ENCODE results near the gene NRG2.

DNA sequence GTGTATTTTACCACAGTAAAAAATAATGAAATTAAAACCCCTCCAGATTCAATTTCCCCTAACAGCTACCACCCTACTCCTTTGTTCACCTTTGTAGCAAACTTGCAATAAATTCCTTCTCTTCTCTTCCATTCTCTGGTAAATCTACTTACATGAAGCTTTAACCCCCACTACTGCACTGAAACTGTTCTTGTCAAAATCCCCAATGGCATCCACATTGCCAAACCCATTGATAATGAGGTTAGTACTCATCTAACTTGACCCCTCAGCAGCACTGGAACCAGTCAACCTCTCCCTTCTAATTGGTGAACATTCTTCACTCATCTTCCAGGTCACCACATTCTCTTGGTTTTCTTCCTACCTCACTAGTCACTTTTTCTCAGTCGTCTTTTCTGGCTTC, 29.6 kb downstream of the NRG2 start:
- TF ChIP-seq, protein P1, sequence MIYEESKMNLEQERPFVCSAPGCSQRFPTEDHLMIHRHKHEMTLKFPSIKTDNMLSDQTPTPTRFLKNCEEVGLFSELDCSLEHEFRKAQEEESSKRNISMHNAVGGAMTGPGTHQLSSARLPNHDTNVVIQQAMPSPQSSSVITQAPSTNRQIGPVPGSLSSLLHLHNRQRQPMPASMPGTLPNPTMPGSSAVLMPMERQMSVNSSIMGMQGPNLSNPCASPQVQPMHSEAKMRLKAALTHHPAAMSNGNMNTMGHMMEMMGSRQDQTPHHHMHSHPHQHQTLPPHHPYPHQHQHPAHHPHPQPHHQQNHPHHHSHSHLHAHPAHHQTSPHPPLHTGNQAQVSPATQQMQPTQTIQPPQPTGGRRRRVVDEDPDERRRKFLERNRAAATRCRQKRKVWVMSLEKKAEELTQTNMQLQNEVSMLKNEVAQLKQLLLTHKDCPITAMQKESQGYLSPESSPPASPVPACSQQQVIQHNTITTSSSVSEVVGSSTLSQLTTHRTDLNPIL (CRISPR knock-in tag; IDR thresholded peaks at IDR 0.05; ENCODE audit: low read depth) = no peak
- TF ChIP-seq, protein P2, sequence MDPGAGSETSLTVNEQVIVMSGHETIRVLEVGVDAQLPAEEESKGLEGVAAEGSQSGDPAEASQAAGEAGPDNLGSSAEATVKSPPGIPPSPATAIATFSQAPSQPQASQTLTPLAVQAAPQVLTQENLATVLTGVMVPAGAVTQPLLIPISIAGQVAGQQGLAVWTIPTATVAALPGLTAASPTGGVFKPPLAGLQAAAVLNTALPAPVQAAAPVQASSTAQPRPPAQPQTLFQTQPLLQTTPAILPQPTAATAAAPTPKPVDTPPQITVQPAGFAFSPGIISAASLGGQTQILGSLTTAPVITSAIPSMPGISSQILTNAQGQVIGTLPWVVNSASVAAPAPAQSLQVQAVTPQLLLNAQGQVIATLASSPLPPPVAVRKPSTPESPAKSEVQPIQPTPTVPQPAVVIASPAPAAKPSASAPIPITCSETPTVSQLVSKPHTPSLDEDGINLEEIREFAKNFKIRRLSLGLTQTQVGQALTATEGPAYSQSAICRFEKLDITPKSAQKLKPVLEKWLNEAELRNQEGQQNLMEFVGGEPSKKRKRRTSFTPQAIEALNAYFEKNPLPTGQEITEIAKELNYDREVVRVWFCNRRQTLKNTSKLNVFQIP (CRISPR knock-in tag; IDR thresholded peaks at IDR 0.05; ENCODE audit: borderline replicate concordance, low read depth) = no peak
- TF ChIP-seq, protein P3, sequence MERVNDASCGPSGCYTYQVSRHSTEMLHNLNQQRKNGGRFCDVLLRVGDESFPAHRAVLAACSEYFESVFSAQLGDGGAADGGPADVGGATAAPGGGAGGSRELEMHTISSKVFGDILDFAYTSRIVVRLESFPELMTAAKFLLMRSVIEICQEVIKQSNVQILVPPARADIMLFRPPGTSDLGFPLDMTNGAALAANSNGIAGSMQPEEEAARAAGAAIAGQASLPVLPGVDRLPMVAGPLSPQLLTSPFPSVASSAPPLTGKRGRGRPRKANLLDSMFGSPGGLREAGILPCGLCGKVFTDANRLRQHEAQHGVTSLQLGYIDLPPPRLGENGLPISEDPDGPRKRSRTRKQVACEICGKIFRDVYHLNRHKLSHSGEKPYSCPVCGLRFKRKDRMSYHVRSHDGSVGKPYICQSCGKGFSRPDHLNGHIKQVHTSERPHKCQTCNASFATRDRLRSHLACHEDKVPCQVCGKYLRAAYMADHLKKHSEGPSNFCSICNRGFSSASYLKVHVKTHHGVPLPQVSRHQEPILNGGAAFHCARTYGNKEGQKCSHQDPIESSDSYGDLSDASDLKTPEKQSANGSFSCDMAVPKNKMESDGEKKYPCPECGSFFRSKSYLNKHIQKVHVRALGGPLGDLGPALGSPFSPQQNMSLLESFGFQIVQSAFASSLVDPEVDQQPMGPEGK (CRISPR knock-in tag; IDR thresholded peaks at IDR 0.05; ENCODE audit: borderline replicate concordance) = no peak
- TF ChIP-seq ZFP3 (CRISPR knock-in tag; IDR thresholded peaks at IDR 0.05) (no peak), ZNF8 (CRISPR knock-in tag; IDR thresholded peaks at IDR 0.05) (no peak), BACH2 (CRISPR knock-in tag; IDR thresholded peaks at IDR 0.05; ENCODE audit: borderline replicate concordance) (no peak), TCF4 (CRISPR knock-in tag; IDR thresholded peaks at IDR 0.05; ENCODE audit: borderline replicate concordance) (no peak), GLIS3 (CRISPR knock-in tag; IDR thresholded peaks at IDR 0.05) (no peak), ARNTL (CRISPR knock-in tag; IDR thresholded peaks at IDR 0.05; ENCODE audit: borderline replicate concordance, low read depth) (no peak), TOX (CRISPR knock-in tag; IDR thresholded peaks at IDR 0.05; ENCODE audit: borderline replicate concordance) (no peak)
- TF ChIP-seq, protein P4, sequence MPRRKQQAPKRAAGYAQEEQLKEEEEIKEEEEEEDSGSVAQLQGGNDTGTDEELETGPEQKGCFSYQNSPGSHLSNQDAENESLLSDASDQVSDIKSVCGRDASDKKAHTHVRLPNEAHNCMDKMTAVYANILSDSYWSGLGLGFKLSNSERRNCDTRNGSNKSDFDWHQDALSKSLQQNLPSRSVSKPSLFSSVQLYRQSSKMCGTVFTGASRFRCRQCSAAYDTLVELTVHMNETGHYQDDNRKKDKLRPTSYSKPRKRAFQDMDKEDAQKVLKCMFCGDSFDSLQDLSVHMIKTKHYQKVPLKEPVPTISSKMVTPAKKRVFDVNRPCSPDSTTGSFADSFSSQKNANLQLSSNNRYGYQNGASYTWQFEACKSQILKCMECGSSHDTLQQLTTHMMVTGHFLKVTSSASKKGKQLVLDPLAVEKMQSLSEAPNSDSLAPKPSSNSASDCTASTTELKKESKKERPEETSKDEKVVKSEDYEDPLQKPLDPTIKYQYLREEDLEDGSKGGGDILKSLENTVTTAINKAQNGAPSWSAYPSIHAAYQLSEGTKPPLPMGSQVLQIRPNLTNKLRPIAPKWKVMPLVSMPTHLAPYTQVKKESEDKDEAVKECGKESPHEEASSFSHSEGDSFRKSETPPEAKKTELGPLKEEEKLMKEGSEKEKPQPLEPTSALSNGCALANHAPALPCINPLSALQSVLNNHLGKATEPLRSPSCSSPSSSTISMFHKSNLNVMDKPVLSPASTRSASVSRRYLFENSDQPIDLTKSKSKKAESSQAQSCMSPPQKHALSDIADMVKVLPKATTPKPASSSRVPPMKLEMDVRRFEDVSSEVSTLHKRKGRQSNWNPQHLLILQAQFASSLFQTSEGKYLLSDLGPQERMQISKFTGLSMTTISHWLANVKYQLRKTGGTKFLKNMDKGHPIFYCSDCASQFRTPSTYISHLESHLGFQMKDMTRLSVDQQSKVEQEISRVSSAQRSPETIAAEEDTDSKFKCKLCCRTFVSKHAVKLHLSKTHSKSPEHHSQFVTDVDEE (CRISPR knock-in tag; IDR thresholded peaks at IDR 0.05) = no peak
